IPS-18a (cell line): Measurements from ENCODE around the gene PRKD2.

Experiments
- H3K27ac ChIP-seq: one replicate; pipeline ENCODE4 v1.5.1; 2013; ENCODE audit warnings: low read length
- H3K27me3 ChIP-seq: one replicate; pipeline ENCODE4 v1.6.1; 2013; ENCODE audit warnings: mild to moderate bottlenecking, low read length; ENCODE audit not compliant: control insufficient read depth, insufficient read depth
- H3K36me3 ChIP-seq: one replicate; pipeline ENCODE4 v1.6.1; 2013; ENCODE audit warnings: low read depth, low read length; ENCODE audit not compliant: control insufficient read depth
- H3K4me1 ChIP-seq: one replicate; pipeline ENCODE4 v1.6.1; 2013; ENCODE audit warnings: low read depth, low read length; ENCODE audit not compliant: control insufficient read depth
- H3K4me3 ChIP-seq: one replicate; pipeline ENCODE4 v1.5.1; 2013; ENCODE audit warnings: low read length
- H3K9ac ChIP-seq: one replicate; pipeline ENCODE4 v1.6.1; 2013; ENCODE audit warnings: mild to moderate bottlenecking, low read length, moderate library complexity
- H3K9me3 ChIP-seq: one replicate; pipeline ENCODE4 v1.6.1; 2013; ENCODE audit warnings: low read depth, low read length; ENCODE audit not compliant: control insufficient read depth

PRKD2 gene

DNA sequence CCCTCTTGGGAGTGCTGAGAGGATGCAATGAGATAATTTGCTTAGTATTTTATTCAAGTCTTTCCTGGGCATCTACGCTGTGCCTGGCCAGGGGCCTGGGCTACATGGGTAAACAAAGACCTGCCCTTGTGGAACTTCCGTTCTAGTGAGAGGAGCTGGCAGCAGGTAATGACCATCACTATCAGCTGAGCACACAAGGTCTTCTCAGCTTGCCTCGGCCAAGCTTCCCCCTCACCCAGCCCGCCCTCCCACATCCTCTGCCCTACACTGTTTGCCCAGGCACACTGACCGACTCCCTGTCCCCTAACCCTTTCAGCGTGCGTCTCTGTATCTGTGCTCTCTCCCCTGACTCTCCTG is 20.4 kb upstream of the PRKD2 start:
- Histone ChIP-seq H3K27me3 (no peaks in the 10 kb centered on the region), H3K4me3 (no peak overlapping the region), H3K4me1 (no peaks in the 10 kb centered on the region), H3K9ac (no peak overlapping the region), H3K9me3 (no peaks in the 10 kb centered on the region), H3K36me3 (peaks cover 55% of the 10 kb centered on the region), H3K27ac (no peak overlapping the region)

GRCh38 chr19:46736531-46737297 is 19.8 kb upstream of the PRKD2 start:
- Histone ChIP-seq H3K27ac (no peak overlapping the region), H3K27me3 (no peaks in the 10 kb centered on the region), H3K9ac (no peak overlapping the region), H3K36me3 (peaks cover 61% of the 10 kb centered on the region), H3K4me1 (no peaks in the 10 kb centered on the region), H3K9me3 (no peaks in the 10 kb centered on the region), H3K4me3 (no peak overlapping the region)

DNA sequence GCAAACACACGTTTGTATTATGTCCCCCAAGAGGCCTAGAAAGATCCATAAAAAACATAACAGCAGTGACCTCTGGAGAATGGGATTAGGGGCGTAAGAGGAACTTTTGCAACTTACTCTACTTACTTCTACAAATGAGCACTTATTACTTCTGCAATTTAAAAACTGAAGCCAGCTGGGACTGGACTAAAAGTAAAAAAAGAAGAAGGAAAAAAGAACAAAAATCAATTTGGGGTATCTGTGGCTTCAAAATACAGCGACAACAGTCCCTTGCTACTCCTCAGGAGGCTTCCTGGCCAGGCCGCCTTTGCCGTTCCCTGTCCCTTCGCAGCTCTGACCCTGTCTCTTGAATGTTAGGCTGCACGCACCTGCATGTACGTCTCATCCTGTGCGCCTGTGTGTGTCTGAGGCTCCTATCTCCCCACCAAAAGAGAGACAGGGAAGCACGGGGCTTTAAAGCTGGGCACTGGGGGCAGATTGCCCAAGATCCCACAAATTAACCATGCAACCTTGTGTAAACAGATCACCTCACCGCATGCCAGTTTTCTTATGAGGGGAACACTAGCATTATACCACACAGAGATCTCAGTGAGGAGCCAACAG is 16.9 kb upstream of the PRKD2 start:
- H3K36me3 ChIP-seq, result peaks cover 76% of the 10 kb centered on the region
- no peaks in the 10 kb centered on the region for H3K4me1 ChIP-seq
- no peak overlapping the region for H3K9ac ChIP-seq
- H3K27me3 ChIP-seq, result no peaks in the 10 kb centered on the region
- H3K4me3 ChIP-seq, result no peak overlapping the region
- no peaks in the 10 kb centered on the region for H3K9me3 ChIP-seq
- no peak overlapping the region for H3K27ac ChIP-seq

DNA sequence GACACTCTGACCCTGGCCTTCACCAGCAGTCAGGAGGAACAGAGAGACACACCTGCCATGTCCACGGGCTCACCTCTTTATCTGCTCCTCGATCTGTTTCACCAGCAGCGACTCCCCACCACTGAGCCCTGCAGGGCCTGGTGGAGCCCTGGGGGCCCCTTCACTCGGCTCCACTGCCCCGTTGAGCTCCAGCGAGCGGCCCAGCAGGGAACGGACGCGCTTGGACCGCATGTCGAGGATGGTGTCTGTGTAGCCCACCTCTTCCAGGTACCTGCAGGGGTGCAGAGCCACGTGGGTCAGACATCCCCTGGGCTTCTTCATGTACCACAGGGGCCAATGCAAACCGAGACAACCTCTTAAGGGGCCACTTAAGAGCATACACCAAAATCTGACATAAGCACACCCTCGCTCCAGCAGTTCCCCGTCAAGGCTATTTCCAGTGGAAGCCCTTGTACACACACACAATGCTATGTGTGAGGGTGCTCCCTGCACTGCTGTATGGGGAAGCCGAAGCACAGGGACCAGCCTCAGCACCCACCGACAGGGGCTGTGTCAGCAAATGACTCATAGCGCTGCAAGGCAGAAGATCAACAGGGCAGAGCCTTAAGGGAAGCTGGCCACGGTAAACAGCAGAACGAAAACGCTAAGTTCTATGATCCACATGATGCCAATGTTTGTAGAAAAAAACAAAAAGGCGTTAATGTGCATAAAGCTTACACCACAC is 16.2 kb upstream of the PRKD2 start:
- Histone ChIP-seq H3K27me3 (no peaks in the 10 kb centered on the region), H3K4me1 (no peaks in the 10 kb centered on the region), H3K9ac (no peak overlapping the region), H3K4me3 (no peak overlapping the region), H3K36me3 (peaks cover 74% of the 10 kb centered on the region), H3K9me3 (no peaks in the 10 kb centered on the region), H3K27ac (no peak overlapping the region)

- Histone ChIP-seq H3K4me3 (no peak overlapping the region), H3K4me1 (no peaks in the 10 kb centered on the region), H3K27ac (no peak overlapping the region), H3K27me3 (no peaks in the 10 kb centered on the region), H3K9ac (no peak overlapping the region), H3K36me3 (peaks cover 75% of the 10 kb centered on the region), H3K9me3 (no peaks in the 10 kb centered on the region)
Observed at GRCh38 chr19:46732172-46732938, 15.4 kb upstream of the PRKD2 start.

DNA sequence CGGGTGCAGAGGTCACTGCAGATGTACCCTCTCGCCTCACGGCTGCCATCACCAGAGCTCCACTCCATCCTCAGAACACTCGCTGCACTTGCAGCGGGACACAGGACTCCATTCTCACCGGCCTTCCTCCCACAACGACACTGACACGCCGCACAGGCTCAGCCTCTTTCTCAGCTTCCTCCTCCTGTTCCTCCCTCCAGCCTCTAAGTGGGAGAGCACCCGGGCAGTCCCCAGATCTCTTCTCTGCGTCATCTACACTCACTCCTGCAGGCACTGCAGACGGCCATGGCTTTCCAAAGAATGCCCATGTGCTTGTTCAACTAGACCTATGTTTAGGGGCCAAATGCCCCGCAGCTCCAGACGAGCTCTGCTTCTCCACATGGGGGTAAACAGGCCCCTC is 14.7 kb upstream of the PRKD2 start:
- H3K9ac ChIP-seq, result no peak overlapping the region
- H3K4me3 ChIP-seq, result no peak overlapping the region
- no peaks in the 10 kb centered on the region for H3K9me3 ChIP-seq
- H3K4me1 ChIP-seq, result no peaks in the 10 kb centered on the region
- no peak overlapping the region for H3K27ac ChIP-seq
- no peaks in the 10 kb centered on the region for H3K27me3 ChIP-seq
- peaks cover 76% of the 10 kb centered on the region for H3K36me3 ChIP-seq

DNA sequence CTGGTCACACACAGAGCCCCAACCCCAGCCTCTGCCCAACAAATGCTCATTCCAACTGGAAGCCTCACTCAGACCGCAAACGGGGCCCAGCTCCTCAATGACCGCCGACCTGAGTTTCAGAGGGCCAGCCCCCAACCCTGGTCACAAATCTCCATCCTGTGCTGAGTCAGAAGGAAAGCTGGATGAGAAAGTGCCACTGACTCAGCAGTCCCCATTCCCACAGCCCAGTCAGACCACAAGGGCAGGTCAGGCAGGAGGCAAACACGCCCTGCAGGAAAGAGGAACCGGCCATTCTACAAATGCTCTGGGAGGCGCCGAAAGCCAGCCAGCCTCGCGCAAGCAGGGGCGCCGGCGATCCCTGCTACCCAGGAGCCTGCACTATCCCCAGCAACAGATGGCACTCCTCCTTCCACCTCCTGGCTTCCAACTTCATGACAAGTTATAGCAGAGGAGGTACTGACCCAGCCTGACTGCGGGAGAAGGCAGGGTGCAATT is 14.1 kb upstream of the PRKD2 start:
- Histone ChIP-seq H3K9me3 (no peaks in the 10 kb centered on the region), H3K36me3 (peaks cover 77% of the 10 kb centered on the region), H3K4me3 (no peak overlapping the region), H3K27me3 (no peaks in the 10 kb centered on the region), H3K27ac (no peak overlapping the region), H3K4me1 (no peaks in the 10 kb centered on the region), H3K9ac (no peak overlapping the region)

DNA sequence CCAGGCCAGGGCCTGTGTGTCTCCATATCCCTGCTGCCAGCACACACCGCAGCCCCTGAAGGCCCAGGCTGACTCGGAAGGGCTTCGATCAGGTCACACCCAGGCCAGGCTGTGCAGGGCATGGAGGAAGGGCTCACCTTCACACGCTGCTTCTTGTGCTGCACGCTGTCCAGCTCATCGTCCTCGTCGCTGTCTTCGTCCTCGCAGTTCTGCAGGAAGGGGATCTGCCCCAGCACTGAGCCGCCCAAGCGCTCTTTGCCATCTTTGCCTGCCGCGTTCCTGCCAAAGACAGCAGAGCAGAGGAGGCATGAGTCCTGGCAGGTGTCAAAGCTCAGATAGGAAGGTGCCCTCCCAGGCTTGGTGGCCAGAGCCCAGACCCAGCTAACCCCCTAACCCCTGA is 13.7 kb upstream of the PRKD2 start:
- H3K36me3 ChIP-seq, result peaks cover 82% of the 10 kb centered on the region
- no peak overlapping the region for H3K9ac ChIP-seq
- H3K9me3 ChIP-seq, result no peaks in the 10 kb centered on the region
- H3K27ac ChIP-seq, result no peak overlapping the region
- no peaks in the 10 kb centered on the region for H3K27me3 ChIP-seq
- no peak overlapping the region for H3K4me3 ChIP-seq
- no peaks in the 10 kb centered on the region for H3K4me1 ChIP-seq

GRCh38 chr19:46730187-46730586 is 13.3 kb upstream of the PRKD2 start:
- H3K9me3 ChIP-seq, result no peaks in the 10 kb centered on the region
- no peak overlapping the region for H3K9ac ChIP-seq
- no peak overlapping the region for H3K4me3 ChIP-seq
- no peaks in the 10 kb centered on the region for H3K27me3 ChIP-seq
- peaks cover 83% of the 10 kb centered on the region for H3K36me3 ChIP-seq
- H3K27ac ChIP-seq, result no peak overlapping the region
- no peaks in the 10 kb centered on the region for H3K4me1 ChIP-seq

DNA sequence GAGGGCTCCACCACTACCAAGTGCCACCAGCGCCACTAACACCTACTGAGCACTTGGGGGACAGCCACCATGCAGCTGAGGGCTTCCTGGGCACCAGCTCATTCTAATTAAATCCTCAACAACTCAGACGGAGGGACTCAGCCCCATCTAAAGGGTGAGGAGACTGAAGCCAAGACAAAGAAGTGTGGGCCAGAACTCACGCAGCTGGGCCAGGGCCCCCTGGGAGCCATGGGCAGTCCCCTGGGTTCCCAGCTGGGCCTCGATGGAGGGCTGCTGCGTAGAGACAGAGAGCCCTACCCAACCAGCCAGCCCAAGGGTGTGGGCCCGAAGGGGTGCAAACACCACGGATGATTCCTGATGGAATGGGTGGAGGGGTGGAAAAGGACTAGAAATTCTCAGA is 12.8 kb upstream of the PRKD2 start:
- Histone ChIP-seq H3K27me3 (no peaks in the 10 kb centered on the region), H3K9ac (no peak overlapping the region), H3K27ac (no peak overlapping the region), H3K9me3 (no peaks in the 10 kb centered on the region), H3K4me1 (no peaks in the 10 kb centered on the region), H3K36me3 (peaks cover 85% of the 10 kb centered on the region), H3K4me3 (no peak overlapping the region)

DNA sequence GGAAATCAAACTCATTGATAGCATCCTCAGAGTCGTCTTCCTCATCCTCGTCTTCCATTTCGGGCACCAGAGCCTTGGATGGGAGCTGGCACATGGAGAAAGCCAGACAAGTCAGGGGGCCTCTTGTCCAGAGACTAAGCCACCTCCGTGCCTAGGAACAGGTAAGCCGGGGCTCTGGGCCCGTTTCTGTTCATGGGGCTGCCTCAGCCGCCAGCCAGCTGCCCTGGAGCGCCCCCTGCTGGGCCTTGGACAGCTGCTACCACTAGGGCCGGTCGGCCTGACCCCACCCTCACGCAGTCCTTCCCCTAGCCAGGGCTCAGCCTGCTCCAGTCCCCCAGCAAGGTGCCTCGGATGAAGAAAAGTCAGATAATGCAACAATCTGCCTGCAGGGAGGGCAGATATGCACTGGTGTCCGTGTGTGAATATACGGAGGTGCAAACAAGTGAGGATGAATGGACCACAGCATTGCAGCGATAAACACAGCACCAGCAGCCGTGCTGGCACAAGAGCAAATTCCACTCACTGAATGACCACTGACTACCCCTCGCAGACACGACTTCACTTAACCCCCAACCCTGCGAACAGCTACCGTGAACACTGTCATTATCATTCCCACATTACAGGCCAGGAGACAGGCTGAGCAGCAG is 11.9 kb upstream of the PRKD2 start:
- no peak overlapping the region for H3K27ac ChIP-seq
- peaks cover 82% of the 10 kb centered on the region for H3K36me3 ChIP-seq
- H3K9ac ChIP-seq, result no peak overlapping the region
- H3K4me3 ChIP-seq, result no peak overlapping the region
- H3K9me3 ChIP-seq, result no peaks in the 10 kb centered on the region
- H3K4me1 ChIP-seq, result no peaks in the 10 kb centered on the region
- H3K27me3 ChIP-seq, result no peaks in the 10 kb centered on the region
